H1 (cell line): Measurements from ENCODE around the gene TRAF1. TPM values are rescaled to one million over a fixed set of nuclear protein-coding genes. Genes with fewer than 3 reads are reported as not detected.

Source experiments
- polyA plus RNA-seq, 7 experiments: library from polyadenylated mRNA; depleted of rRNA in 3 of 7; stranded (reverse) in 5 of 7; unstranded in 2 of 7; fragments of >200 nt in 5 of 7; fragments of 200-250 nt in 2 of 7; gene quantifications; 1 replicate in 5 of 7; 2 replicates in 1 of 7; 4 replicates in 1 of 7; pipeline versions ENCODE4 v1.2.1 to v1.2.3, GENCODE V29; 2011 to 2013; ENCODE audit warnings: missing spikeins in 2 of 7, mixed read lengths in 2 of 7
- total RNA-seq: library from RNA; stranded (reverse); fragmentation: NEBNext Ultra II Directional; extraction: Animal tissue kit (Norgen Biotek cat#: 25700); gene quantifications from 2 replicates; pipeline ENCODE4 v1.2.1, GENCODE V29; 2021
- TF ChIP-seq, protein P1 (sequence below): IDR thresholded peaks from 2 replicates; pipeline ENCODE4 v1.6.1; 2012; ENCODE audit warnings: inconsistent platforms

TRAF1 gene
- total and polyA plus RNA-seq, 2 of the 8 experiments (the other 6 are each of a cell fraction or from before 2014, with no cell fraction given) = 1.6 to 3.2 TPM

GRCh38 chr9:120901755-120902568 lies 24.6 kb downstream of the TRAF1 start (continued):
- TF ChIP-seq, protein P1, sequence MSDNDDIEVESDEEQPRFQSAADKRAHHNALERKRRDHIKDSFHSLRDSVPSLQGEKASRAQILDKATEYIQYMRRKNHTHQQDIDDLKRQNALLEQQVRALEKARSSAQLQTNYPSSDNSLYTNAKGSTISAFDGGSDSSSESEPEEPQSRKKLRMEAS = no peak
- TF ChIP-seq, all 59 proteins: peak for 0
